Neural cell (in vitro differentiated cells): Measurements from ENCODE around the gene LYPD6. TPM values are rescaled to one million over a fixed set of nuclear protein-coding genes. Genes with fewer than 3 reads are reported as not detected.

ENCODE experiments used
- H2AFZ ChIP-seq: fragments of 200-600, 300-800 bp; sonication (generic), shearing (Covaris generic); 2 replicates; pipeline ENCODE4 v1.6.0; 2014; ENCODE audit warnings: low read depth, mild to moderate bottlenecking, antibody characterized with exemption, low read length, moderate library complexity
- H3F3A ChIP-seq: fragments of 200-600 bp; shearing (Covaris generic); 2 replicates; pipeline ENCODE4 v1.6.1; 2016; ENCODE audit warnings: mild to moderate bottlenecking, moderate library complexity, mixed read lengths, antibody characterized with exemption, low read length; ENCODE audit not compliant: insufficient read depth, poor library complexity, severe bottlenecking
- H3K27ac ChIP-seq: fragments of 200-600, 300-800 bp; sonication (generic), shearing (Covaris generic); 2 replicates; pipeline ENCODE4 v1.5.1; 2014; ENCODE audit warnings: mild to moderate bottlenecking, low read length, moderate library complexity
- H3K27me3 ChIP-seq: fragments of 300-800, 200-600 bp; sonication (generic), shearing (Covaris generic); 2 replicates; pipeline ENCODE4 v1.6.0; 2014; ENCODE audit warnings: mild to moderate bottlenecking, low read depth, low read length, moderate library complexity; ENCODE audit not compliant: insufficient read depth
- H3K36me3 ChIP-seq: fragments of 300-800, 200-600 bp; sonication (generic), shearing (Covaris generic); 2 replicates; pipeline ENCODE4 v1.5.1; 2014; ENCODE audit warnings: mild to moderate bottlenecking, antibody characterized with exemption, low read length, moderate library complexity; ENCODE audit not compliant: insufficient read depth
- H3K4me2 ChIP-seq: fragments of 300-800, 200-600 bp; sonication (generic), shearing (Covaris generic); 2 replicates; pipeline ENCODE4 v1.6.0; 2014; ENCODE audit warnings: mild to moderate bottlenecking, low read length
- H3K4me3 ChIP-seq: fragments of 300-800, 200-600 bp; sonication (generic), shearing (Covaris generic); 2 replicates; pipeline ENCODE4 v1.5.1; 2014; ENCODE audit warnings: mild to moderate bottlenecking, low read length, moderate library complexity
- H3K79me2 ChIP-seq: fragments of 200-600 bp; shearing (Covaris generic); replicated peaks from 2 replicates; pipeline ENCODE4 v1.6.0; 2014; ENCODE audit warnings: mild to moderate bottlenecking, low read length, moderate library complexity; ENCODE audit not compliant: insufficient read depth
- H3K9ac ChIP-seq: fragments of 300-800, 200-600 bp; sonication (generic), shearing (Covaris generic); 2 replicates; pipeline ENCODE4 v1.6.1; 2016; ENCODE audit warnings: mild to moderate bottlenecking, low read length, mixed read lengths
- H3K9me2 ChIP-seq: fragments of 200-600 bp; shearing (Covaris generic); 2 replicates; pipeline ENCODE4 v1.6.1; 2016; ENCODE audit warnings: mild to moderate bottlenecking, low read length, mixed read lengths; ENCODE audit not compliant: insufficient read depth
- H3K9me3 ChIP-seq: fragments of 200-600, 300-800 bp; sonication (generic), shearing (Covaris generic); 2 replicates; pipeline ENCODE4 v1.6.1; 2016; ENCODE audit warnings: mild to moderate bottlenecking, mixed run types, low read length, moderate library complexity, mixed read lengths
- H4K20me1 ChIP-seq: fragments of 200-600 bp; shearing (Covaris generic); 2 replicates; pipeline ENCODE4 v1.6.1; 2016; ENCODE audit warnings: mild to moderate bottlenecking, mixed run types; ENCODE audit not compliant: insufficient read depth
- EP300 ChIP-seq: fragments of 450-650 bp; conservative IDR thresholded peaks from 2 replicates; pipeline ENCODE4 v1.6.1; 2014; ENCODE audit warnings: antibody characterized with exemption, mild to moderate bottlenecking, moderate library complexity; ENCODE audit not compliant: poor library complexity, severe bottlenecking
- EZH2 ChIP-seq: fragments of 200-600, 300-800 bp; shearing (Covaris generic), sonication (generic); IDR thresholded peaks from 2 replicates; pipeline ENCODE4 v1.6.1; 2014; ENCODE audit warnings: antibody characterized with exemption, low read length, borderline replicate concordance, mild to moderate bottlenecking; ENCODE audit not compliant: insufficient read depth, poor library complexity, severe bottlenecking
- MXI1 ChIP-seq: fragments of 450-650 bp; conservative IDR thresholded peaks from 2 replicates; pipeline ENCODE4 v1.6.1; 2014; ENCODE audit warnings: antibody characterized with exemption, mild to moderate bottlenecking; ENCODE audit not compliant: poor library complexity, severe bottlenecking
- POLR2AphosphoS5 ChIP-seq: IDR thresholded peaks from 2 replicates; pipeline ENCODE4 v1.6.1; 2012
- RAD21 ChIP-seq: fragments of 450-650 bp; conservative IDR thresholded peaks from 2 replicates; pipeline ENCODE4 v1.6.1; 2014; ENCODE audit warnings: antibody characterized with exemption, mild to moderate bottlenecking, moderate library complexity
- REST ChIP-seq: IDR thresholded peaks from 2 replicates; pipeline ENCODE4 v1.6.1; 2012; ENCODE audit warnings: borderline replicate concordance
- SMC3 ChIP-seq: fragments of 450-650 bp; conservative IDR thresholded peaks from 2 replicates; pipeline ENCODE4 v1.6.1; 2014; ENCODE audit warnings: antibody characterized with exemption, mild to moderate bottlenecking, moderate library complexity; ENCODE audit not compliant: poor library complexity
- TAF1 ChIP-seq: IDR thresholded peaks from 2 replicates; pipeline ENCODE4 v1.6.1; 2012; ENCODE audit warnings: low read depth
- polyA plus RNA-seq: library from polyadenylated mRNA; depleted of rRNA; stranded (reverse); fragments of >200 nt; gene quantifications from 2 replicates; pipeline ENCODE4 v1.2.3, GENCODE V29; 2014
- TF ChIP-seq, protein P1 (sequence below): fragments of 450-650 bp; IDR thresholded peaks from 2 replicates; pipeline ENCODE4 v1.5.1; 2014; ENCODE audit warnings: antibody characterized with exemption, mild to moderate bottlenecking, moderate library complexity; ENCODE audit not compliant: poor library complexity, severe bottlenecking

LYPD6 gene
- polyA plus RNA-seq, 1 donor from 2014 or later: 2.3 TPM

DNA sequence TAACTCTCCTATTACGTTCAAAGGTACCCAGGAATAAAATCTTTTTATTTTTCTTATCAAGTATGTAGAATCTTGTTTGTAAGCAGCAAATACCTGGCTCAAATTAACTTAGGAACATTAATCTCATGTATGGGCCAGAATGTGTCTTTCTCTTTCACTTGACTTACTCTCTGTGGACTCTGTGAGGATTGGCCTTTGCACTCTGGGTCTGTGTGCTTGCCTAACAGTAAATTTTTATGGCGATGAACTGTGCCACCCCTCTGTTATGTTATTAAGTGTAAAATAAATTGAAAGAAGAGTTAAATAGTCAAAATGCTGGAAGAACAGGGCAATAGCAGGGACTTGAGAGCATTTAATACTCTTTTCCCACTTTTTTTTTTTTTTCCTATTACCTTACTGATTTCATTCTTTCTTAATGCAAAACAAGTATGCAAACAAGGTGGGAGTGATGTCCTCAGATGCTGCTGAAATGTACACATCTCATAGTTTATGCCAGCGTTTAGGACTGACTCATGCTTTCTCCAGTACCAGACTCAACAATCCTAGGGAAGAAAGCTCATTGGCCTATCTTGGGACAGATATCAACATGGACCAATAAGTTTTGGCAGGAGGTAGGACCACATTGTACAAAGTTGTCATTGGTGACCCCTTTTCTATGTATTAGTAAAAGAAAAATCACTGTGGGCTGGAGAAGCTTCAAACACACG is 25.5 kb downstream of the LYPD6 start:
- H3K36me3 ChIP-seq: no peaks in the 10 kb centered on the region
- H2AFZ ChIP-seq: no peak overlapping the region

GRCh38 chr2:149357058-149357457 is 26.7 kb downstream of the LYPD6 start:
- Histone ChIP-seq H3K4me2 (no peak overlapping the region), H3K27ac (no peak overlapping the region), H3K36me3 (no peaks in the 10 kb centered on the region), H3F3A (no peaks in the 10 kb centered on the region), H3K27me3 (no peaks in the 10 kb centered on the region), H4K20me1 (no peaks in the 10 kb centered on the region), H3K9me2 (no peaks in the 10 kb centered on the region), H3K79me2 (no peaks in the 10 kb centered on the region), H3K4me3 (no peak overlapping the region), H3K9me3 (no peaks in the 10 kb centered on the region), H2AFZ (no peak overlapping the region), H3K9ac (no peak overlapping the region)
- no peak for TF ChIP-seq MXI1
- no peak for TF ChIP-seq RAD21
- no peak for TF ChIP-seq EP300
- TF ChIP-seq EZH2: no peak
- no peak for TF ChIP-seq POLR2AphosphoS5
- TF ChIP-seq TAF1: no peak
- no peak for TF ChIP-seq REST
- TF ChIP-seq, protein P1, sequence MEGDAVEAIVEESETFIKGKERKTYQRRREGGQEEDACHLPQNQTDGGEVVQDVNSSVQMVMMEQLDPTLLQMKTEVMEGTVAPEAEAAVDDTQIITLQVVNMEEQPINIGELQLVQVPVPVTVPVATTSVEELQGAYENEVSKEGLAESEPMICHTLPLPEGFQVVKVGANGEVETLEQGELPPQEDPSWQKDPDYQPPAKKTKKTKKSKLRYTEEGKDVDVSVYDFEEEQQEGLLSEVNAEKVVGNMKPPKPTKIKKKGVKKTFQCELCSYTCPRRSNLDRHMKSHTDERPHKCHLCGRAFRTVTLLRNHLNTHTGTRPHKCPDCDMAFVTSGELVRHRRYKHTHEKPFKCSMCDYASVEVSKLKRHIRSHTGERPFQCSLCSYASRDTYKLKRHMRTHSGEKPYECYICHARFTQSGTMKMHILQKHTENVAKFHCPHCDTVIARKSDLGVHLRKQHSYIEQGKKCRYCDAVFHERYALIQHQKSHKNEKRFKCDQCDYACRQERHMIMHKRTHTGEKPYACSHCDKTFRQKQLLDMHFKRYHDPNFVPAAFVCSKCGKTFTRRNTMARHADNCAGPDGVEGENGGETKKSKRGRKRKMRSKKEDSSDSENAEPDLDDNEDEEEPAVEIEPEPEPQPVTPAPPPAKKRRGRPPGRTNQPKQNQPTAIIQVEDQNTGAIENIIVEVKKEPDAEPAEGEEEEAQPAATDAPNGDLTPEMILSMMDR: no peak
- TF ChIP-seq SMC3: no peak

More for the DNA sequence above, 25.5 kb downstream of the LYPD6 start:
- Histone ChIP-seq H3K4me3 (no peak overlapping the region), H3K27me3 (no peaks in the 10 kb centered on the region), H3F3A (no peaks in the 10 kb centered on the region), H3K27ac (no peak overlapping the region), H3K9me2 (no peaks in the 10 kb centered on the region), H4K20me1 (no peaks in the 10 kb centered on the region), H3K4me2 (no peak overlapping the region), H3K9me3 (no peaks in the 10 kb centered on the region), H3K9ac (no peak overlapping the region), H3K79me2 (no peaks in the 10 kb centered on the region)
- TF ChIP-seq REST: no peak
- no peak for TF ChIP-seq RAD21
- TF ChIP-seq TAF1: no peak
- TF ChIP-seq MXI1: no peak
- TF ChIP-seq SMC3: no peak
